Parathyroid adenoma (tissue), 2 donors: ENCODE measurements around the gene CCP110.

ENCODE experiments used
- H2AFZ ChIP-seq: fragments of 300-600 bp; sonication (generic); one replicate; pipeline ENCODE4 v1.7.0; 2017; ENCODE audit warnings: antibody characterized with exemption, mild to moderate bottlenecking
- H3K27ac ChIP-seq: fragments of 300-600 bp; sonication (generic); one replicate; pipeline ENCODE4 v1.7.0; 2017
- H3K27me3 ChIP-seq: fragments of 300-600 bp; sonication (generic); one replicate; pipeline ENCODE4 v1.7.0; 2017; ENCODE audit warnings: low read length; ENCODE audit not compliant: control insufficient read depth, insufficient read depth
- H3K36me3 ChIP-seq: fragments of 300-600 bp; sonication (generic); one replicate; pipeline ENCODE4 v1.7.0; 2017; ENCODE audit warnings: low read length; ENCODE audit not compliant: control insufficient read depth, insufficient read depth
- H3K4me1 ChIP-seq: fragments of 300-600 bp; sonication (generic); one replicate; pipeline ENCODE4 v1.7.0; 2017; ENCODE audit warnings: control low read depth
- H3K4me2 ChIP-seq: fragments of 300-600 bp; sonication (generic); one replicate; pipeline ENCODE4 v1.7.0; 2017; ENCODE audit warnings: low read length
- H3K4me3 ChIP-seq: fragments of 300-600 bp; sonication (generic); one replicate; pipeline ENCODE4 v1.7.0; 2017; ENCODE audit warnings: low read depth, low read length
- H3K79me2 ChIP-seq: fragments of 300-600 bp; sonication (generic); one replicate; pipeline ENCODE4 v1.7.0; 2017; ENCODE audit warnings: control low read depth
- H3K9ac ChIP-seq: fragments of 300-600 bp; sonication (generic); one replicate; pipeline ENCODE4 v1.7.0; 2017; ENCODE audit warnings: mild to moderate bottlenecking
- H3K9me3 ChIP-seq: fragments of 300-600 bp; sonication (generic); one replicate; pipeline ENCODE4 v1.7.0; 2017; ENCODE audit warnings: low read length; ENCODE audit not compliant: control insufficient read depth
- CTCF ChIP-seq: fragments of 300-600 bp; sonication (generic); IDR thresholded peaks from one replicate; pipeline ENCODE4 v1.7.0; 2017; ENCODE audit warnings: antibody characterized with exemption, mild to moderate bottlenecking
- donor health status: primary hyperparathyroidism.

The CCP110 gene

GRCh38 chr16:19481769-19482168 is 42.0 kb upstream of the CCP110 start:
- no peak overlapping the region for H3K4me3 ChIP-seq
- no peaks in the 10 kb centered on the region for H3K4me1 ChIP-seq

GRCh38 chr16:19482291-19482690 is 41.5 kb upstream of the CCP110 start:
- Histone ChIP-seq H3K4me2 (no peak overlapping the region), H3K27me3 (no peaks in the 10 kb centered on the region), H3K27ac (no peak overlapping the region), H3K79me2 (no peaks in the 10 kb centered on the region), H3K4me3 (no peak overlapping the region), H2AFZ (no peak overlapping the region), H3K36me3 (no peaks in the 10 kb centered on the region), H3K9me3 (no peaks in the 10 kb centered on the region), H3K9ac (no peak overlapping the region), H3K4me1 (no peaks in the 10 kb centered on the region)
- no peak for TF ChIP-seq CTCF

More at GRCh38 chr16:19481769-19482168, 42.0 kb upstream of the CCP110 start:
- no peaks in the 10 kb centered on the region for H3K36me3 ChIP-seq
- H3K4me2 ChIP-seq: no peak overlapping the region
- H3K9ac ChIP-seq: no peak overlapping the region
- no peaks in the 10 kb centered on the region for H3K9me3 ChIP-seq
- H3K27me3 ChIP-seq: no peaks in the 10 kb centered on the region
- H2AFZ ChIP-seq: no peak overlapping the region
- no peaks in the 10 kb centered on the region for H3K79me2 ChIP-seq
- H3K27ac ChIP-seq: no peak overlapping the region
- no peak for TF ChIP-seq CTCF

- H2AFZ ChIP-seq: no peak overlapping the region
- H3K9me3 ChIP-seq: no peaks in the 10 kb centered on the region
- H3K4me1 ChIP-seq: no peaks in the 10 kb centered on the region
- no peak overlapping the region for H3K9ac ChIP-seq
- no peaks in the 10 kb centered on the region for H3K27me3 ChIP-seq
- no peaks in the 10 kb centered on the region for H3K36me3 ChIP-seq
- H3K79me2 ChIP-seq: no peaks in the 10 kb centered on the region
- H3K4me2 ChIP-seq: no peak overlapping the region
- no peak overlapping the region for H3K27ac ChIP-seq
- TF ChIP-seq CTCF: no peak
- no peak overlapping the region for H3K4me3 ChIP-seq
Measured at GRCh38 chr16:19484096-19484495, 39.6 kb upstream of the CCP110 start.

GRCh38 chr16:19485611-19486010 is 38.1 kb upstream of the CCP110 start:
- Histone ChIP-seq H3K79me2 (no peaks in the 10 kb centered on the region), H3K4me3 (no peak overlapping the region), H3K27me3 (no peaks in the 10 kb centered on the region), H3K4me1 (no peaks in the 10 kb centered on the region), H3K27ac (no peak overlapping the region), H3K36me3 (no peaks in the 10 kb centered on the region), H2AFZ (no peak overlapping the region), H3K9ac (no peak overlapping the region), H3K9me3 (no peaks in the 10 kb centered on the region), H3K4me2 (no peak overlapping the region)
- TF ChIP-seq CTCF: no peak

GRCh38 chr16:19486051-19486450 is 37.7 kb upstream of the CCP110 start:
- Histone ChIP-seq H2AFZ (no peak overlapping the region), H3K4me3 (no peak overlapping the region), H3K27me3 (no peaks in the 10 kb centered on the region), H3K9me3 (no peaks in the 10 kb centered on the region), H3K36me3 (no peaks in the 10 kb centered on the region), H3K27ac (no peak overlapping the region), H3K79me2 (no peaks in the 10 kb centered on the region), H3K4me2 (no peak overlapping the region), H3K4me1 (no peaks in the 10 kb centered on the region), H3K9ac (no peak overlapping the region)
- TF ChIP-seq CTCF: no peak
